B cell (primary cell): ENCODE results near the gene FERMT3.

ENCODE experiments used
- CTCF ChIP-seq: fragments of 200-600 bp; IDR thresholded peaks from one replicate; pipeline ENCODE4 v1.8.0; 2022; ENCODE audit warnings: antibody characterized with exemption, mild to moderate bottlenecking
- EZH2 ChIP-seq: IDR thresholded peaks from 2 replicates; pipeline ENCODE4 v1.6.1; 2012; ENCODE audit warnings: borderline replicate concordance, low read depth, mild to moderate bottlenecking, moderate library complexity, low read length; ENCODE audit not compliant: insufficient read depth, poor library complexity, severe bottlenecking

GRCh38 chr11:64232182-64232966, 25.9 kb downstream of the FERMT3 start:
- TF ChIP-seq CTCF (no peak), EZH2 (no peak)
